Panc1 (cell line): ENCODE measurements around the gene SLCO3A1. TPM values are rescaled to one million over a fixed set of nuclear protein-coding genes. Genes with fewer than 3 reads are reported as not detected.

Experiments
- ATAC-seq: fragments of 200-7000 bp; cut with Tn5 transposase; 2 replicates; pipeline ENCODE4 v1.9.1; 2020; ENCODE audit warnings: mild to moderate bottlenecking, moderate library complexity
- BruUV-seq: library from RNA; stranded (reverse); fragments of 400-500 nt; replicated peaks from 2 replicates; lab custom pipeline; 2021; lab: Mats Ljungman, UMichigan
- CTCF ChIA-PET: fragments of 300-600 bp; sonication (Branson Sonifier 250); formaldehyde crosslinking; loops from one replicate; lab custom pipeline; 2022; ENCODE audit warnings: antibody characterized with exemption; lab: Charles Lee
- POLR2A ChIA-PET: fragments of 300-600 bp; sonication (Branson Sonifier 250); formaldehyde crosslinking; loops from one replicate; lab custom pipeline; 2022; ENCODE audit warnings: antibody characterized with exemption; lab: Charles Lee
- DNase-seq: peaks from one replicate; pipeline ENCODE4 v3.0.0-alpha.2; 2010; ENCODE audit warnings: low read depth, low spot score
- H3K27ac ChIP-seq: 2 replicates; pipeline ENCODE4 v1.5.1; 2011; ENCODE audit warnings: mild to moderate bottlenecking, low read length, inconsistent platforms
- H3K27me3 ChIP-seq: fragments of 200-500 bp; sonication (Bioruptor generic); 2 replicates; pipeline ENCODE4 v1.6.0; 2014; ENCODE audit warnings: low read length, inconsistent platforms; ENCODE audit not compliant: control insufficient read depth, insufficient read depth
- H3K36me3 ChIP-seq: fragments of 200-500 bp; sonication (Bioruptor generic); 2 replicates; pipeline ENCODE4 v1.5.1; 2014; ENCODE audit warnings: inconsistent platforms, mild to moderate bottlenecking, low read length, moderate library complexity; ENCODE audit not compliant: control insufficient read depth, insufficient read depth
- H3K4me1 ChIP-seq: 2 replicates; pipeline ENCODE4 v1.5.1; 2011; ENCODE audit warnings: inconsistent platforms, mild to moderate bottlenecking, low read length, moderate library complexity; ENCODE audit not compliant: control insufficient read depth, insufficient read depth
- H3K4me3 ChIP-seq, 2 experiments: 2 replicates each; pipeline ENCODE4 v1.5.1; 2011 to 2012; ENCODE audit warnings: low read depth in 2 of 2, low read length in 2 of 2, mild to moderate bottlenecking in 2 of 2, inconsistent platforms in 1 of 2, moderate library complexity in 1 of 2
- H3K9me3 ChIP-seq: fragments of 200-500 bp; sonication (Bioruptor generic); 2 replicates; pipeline ENCODE4 v1.5.1; 2014; ENCODE audit warnings: low read depth, mild to moderate bottlenecking, inconsistent platforms, low read length, moderate library complexity; ENCODE audit not compliant: control insufficient read depth, insufficient read depth
- POLR2AphosphoS5 ChIP-seq: IDR thresholded peaks from 2 replicates; pipeline ENCODE4 v1.6.1; 2012; ENCODE audit warnings: mild to moderate bottlenecking, low read depth, low read length, moderate library complexity
- SIN3A ChIP-seq: IDR thresholded peaks from 2 replicates; pipeline ENCODE4 v1.6.1; 2012; ENCODE audit warnings: low read depth, mild to moderate bottlenecking, low read length, moderate library complexity, borderline replicate concordance; ENCODE audit not compliant: insufficient read depth
- TCF7L2 ChIP-seq: IDR thresholded peaks from 2 replicates; pipeline ENCODE4 v1.6.1; 2011; ENCODE audit warnings: mild to moderate bottlenecking, low read depth, low read length, inconsistent platforms
- in situ Hi-C: cut with HindIII; loops from 2 replicates; pipeline ENCODE4 v1.10.0; 2016; ENCODE audit warnings: low sequenced_read_pairs, low pct_unique_long_range_greater_than_20kb
- intact Hi-C: fragments of 100-400 bp; cut with micrococcal nuclease; formaldehyde crosslinking; loops from one replicate; pipeline ENCODE4 v1.10.0; 2022; ENCODE audit not compliant: unreplicated experiment
- total RNA-seq: library from RNA; stranded (reverse); gene quantifications from one replicate; pipeline ENCODE4 v1.2.1, GENCODE V29; 2021; ENCODE audit not compliant: unreplicated experiment
- TF ChIP-seq, protein P1 (sequence below), 2 experiments: IDR thresholded peaks; 2 replicates each; pipeline ENCODE4 v1.6.1; 2011 to 2012; ENCODE audit warnings: low read depth in 2 of 2, control low read depth in 1 of 2, low read length in 1 of 2, mild to moderate bottlenecking in 1 of 2, moderate library complexity in 1 of 2; ENCODE audit not compliant: insufficient read depth in 1 of 2
- TF ChIP-seq, protein P2 (sequence below): fragments of 450-650 bp; IDR thresholded peaks from 2 replicates; pipeline ENCODE4 v1.5.1; 2017; ENCODE audit warnings: mild to moderate bottlenecking

The SLCO3A1 gene
- total RNA-seq, 1 experiment from 2014 or later, result 20.6 TPM

DNA sequence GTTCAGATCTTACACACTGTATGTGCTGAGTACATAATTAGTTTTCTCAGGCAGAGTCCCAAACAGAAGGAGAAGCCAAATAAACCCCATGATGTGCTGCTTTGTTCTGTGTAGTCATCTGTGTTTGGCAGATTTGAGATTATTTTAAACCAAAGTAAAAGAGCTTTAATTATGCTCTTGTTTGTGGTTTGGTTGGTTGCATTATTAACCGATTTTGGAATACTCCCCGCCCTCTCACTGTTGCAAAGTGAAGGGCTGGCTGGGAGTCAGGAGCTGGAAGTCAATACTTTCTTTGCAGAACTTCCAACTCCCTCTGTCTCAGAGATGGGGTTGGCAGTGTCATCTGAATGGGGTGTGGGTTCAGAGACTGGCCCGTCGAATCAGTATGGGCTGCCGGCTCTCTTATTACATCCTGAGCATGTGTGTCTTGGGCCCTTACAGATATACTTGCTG, 34.4 kb downstream of the SLCO3A1 start:
- POLR2A ChIA-PET, result interaction anchor here (0.6 kb wide), 1 partner anchor 53 kb away, joined by 3 read pairs; no protein-coding TSS in a partner anchor
- in situ Hi-C loops, result no loop called here
- Histone ChIP-seq H3K4me3 (no peak overlapping the region), H3K27ac (no peak overlapping the region), H3K9me3 (no peaks in the 10 kb centered on the region), H3K27me3 (no peaks in the 10 kb centered on the region), H3K4me1 (peaks cover 4% of the 10 kb centered on the region), H3K36me3 (no peaks in the 10 kb centered on the region)
- intact Hi-C loops, result no loop called here
- DNase-seq (no peak), ATAC-seq (no peak)
- no TSS peak for BruUV-seq
- CTCF ChIA-PET, result no interaction called here
- TF ChIP-seq, protein P1, sequence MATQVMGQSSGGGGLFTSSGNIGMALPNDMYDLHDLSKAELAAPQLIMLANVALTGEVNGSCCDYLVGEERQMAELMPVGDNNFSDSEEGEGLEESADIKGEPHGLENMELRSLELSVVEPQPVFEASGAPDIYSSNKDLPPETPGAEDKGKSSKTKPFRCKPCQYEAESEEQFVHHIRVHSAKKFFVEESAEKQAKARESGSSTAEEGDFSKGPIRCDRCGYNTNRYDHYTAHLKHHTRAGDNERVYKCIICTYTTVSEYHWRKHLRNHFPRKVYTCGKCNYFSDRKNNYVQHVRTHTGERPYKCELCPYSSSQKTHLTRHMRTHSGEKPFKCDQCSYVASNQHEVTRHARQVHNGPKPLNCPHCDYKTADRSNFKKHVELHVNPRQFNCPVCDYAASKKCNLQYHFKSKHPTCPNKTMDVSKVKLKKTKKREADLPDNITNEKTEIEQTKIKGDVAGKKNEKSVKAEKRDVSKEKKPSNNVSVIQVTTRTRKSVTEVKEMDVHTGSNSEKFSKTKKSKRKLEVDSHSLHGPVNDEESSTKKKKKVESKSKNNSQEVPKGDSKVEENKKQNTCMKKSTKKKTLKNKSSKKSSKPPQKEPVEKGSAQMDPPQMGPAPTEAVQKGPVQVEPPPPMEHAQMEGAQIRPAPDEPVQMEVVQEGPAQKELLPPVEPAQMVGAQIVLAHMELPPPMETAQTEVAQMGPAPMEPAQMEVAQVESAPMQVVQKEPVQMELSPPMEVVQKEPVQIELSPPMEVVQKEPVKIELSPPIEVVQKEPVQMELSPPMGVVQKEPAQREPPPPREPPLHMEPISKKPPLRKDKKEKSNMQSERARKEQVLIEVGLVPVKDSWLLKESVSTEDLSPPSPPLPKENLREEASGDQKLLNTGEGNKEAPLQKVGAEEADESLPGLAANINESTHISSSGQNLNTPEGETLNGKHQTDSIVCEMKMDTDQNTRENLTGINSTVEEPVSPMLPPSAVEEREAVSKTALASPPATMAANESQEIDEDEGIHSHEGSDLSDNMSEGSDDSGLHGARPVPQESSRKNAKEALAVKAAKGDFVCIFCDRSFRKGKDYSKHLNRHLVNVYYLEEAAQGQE (IDR thresholded peaks at IDR 0.05; ENCODE audit: insufficient read depth in 1 of 2, low read depth in 2 of 2, low read length in 1 of 2), result no peak
- TF ChIP-seq SIN3A (no peak), TCF7L2 (no peak), POLR2AphosphoS5 (no peak)
- TF ChIP-seq, protein P2, sequence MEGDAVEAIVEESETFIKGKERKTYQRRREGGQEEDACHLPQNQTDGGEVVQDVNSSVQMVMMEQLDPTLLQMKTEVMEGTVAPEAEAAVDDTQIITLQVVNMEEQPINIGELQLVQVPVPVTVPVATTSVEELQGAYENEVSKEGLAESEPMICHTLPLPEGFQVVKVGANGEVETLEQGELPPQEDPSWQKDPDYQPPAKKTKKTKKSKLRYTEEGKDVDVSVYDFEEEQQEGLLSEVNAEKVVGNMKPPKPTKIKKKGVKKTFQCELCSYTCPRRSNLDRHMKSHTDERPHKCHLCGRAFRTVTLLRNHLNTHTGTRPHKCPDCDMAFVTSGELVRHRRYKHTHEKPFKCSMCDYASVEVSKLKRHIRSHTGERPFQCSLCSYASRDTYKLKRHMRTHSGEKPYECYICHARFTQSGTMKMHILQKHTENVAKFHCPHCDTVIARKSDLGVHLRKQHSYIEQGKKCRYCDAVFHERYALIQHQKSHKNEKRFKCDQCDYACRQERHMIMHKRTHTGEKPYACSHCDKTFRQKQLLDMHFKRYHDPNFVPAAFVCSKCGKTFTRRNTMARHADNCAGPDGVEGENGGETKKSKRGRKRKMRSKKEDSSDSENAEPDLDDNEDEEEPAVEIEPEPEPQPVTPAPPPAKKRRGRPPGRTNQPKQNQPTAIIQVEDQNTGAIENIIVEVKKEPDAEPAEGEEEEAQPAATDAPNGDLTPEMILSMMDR, result no peak

DNA sequence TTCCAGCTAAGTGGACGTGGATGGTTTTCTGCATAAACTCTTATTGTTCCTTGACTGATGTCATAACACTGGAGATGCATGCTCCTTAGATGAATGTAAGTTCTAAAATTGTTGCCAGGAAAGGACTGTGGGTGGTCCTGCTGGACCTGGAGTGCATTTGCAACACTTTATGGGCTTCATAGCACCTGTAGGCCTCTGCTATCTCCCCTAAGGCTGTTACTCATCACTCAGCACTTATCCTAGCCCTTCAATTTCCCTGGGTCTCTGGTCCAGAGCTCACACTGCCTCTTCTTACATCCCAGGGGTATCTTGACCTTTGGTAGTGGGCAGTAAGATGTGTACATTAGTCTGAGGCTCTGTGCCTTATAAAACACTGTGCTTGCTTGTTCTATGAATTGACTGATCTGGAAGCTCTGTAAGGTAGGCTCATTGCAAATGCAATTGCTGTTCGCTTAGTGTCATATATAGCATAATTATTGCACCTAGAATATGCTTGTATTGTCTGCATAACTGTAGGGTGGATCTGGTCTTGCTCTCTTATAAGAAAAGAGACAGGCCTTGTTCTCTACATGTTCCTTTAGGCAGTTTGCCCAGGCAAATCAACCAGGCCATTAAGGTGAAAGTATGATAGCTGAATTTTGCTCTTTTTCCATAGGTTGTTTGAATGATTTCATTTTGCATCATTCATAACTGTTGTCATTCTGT, 35.8 kb downstream of the SLCO3A1 start:
- in situ Hi-C loops (no loop called here), intact Hi-C loops (no loop called here)
- no peaks in the 10 kb centered on the region for H3K27me3 ChIP-seq
- ATAC-seq (no peak), DNase-seq (no peak)
- H3K27ac ChIP-seq, result no peak overlapping the region
- POLR2A ChIA-PET, result interaction anchor here (0.7 kb wide), 1 partner anchor 382 kb away, joined by 3 read pairs; no protein-coding TSS in a partner anchor
- CTCF ChIA-PET, result no interaction called here
- H3K9me3 ChIP-seq, result peaks cover 3% of the 10 kb centered on the region; the same call in 1 of the 2 replicates
- BruUV-seq, result no TSS peak
- TF ChIP-seq TCF7L2 (no peak), SIN3A (no peak), POLR2AphosphoS5 (no peak)
- TF ChIP-seq, protein P1 (IDR thresholded peaks at IDR 0.05; ENCODE audit: insufficient read depth in 1 of 2, low read depth in 2 of 2, low read length in 1 of 2), result no peak
- TF ChIP-seq, protein P2, result no peak
- no peaks in the 10 kb centered on the region for H3K36me3 ChIP-seq
- no peak overlapping the region for H3K4me3 ChIP-seq
- H3K4me1 ChIP-seq, result peaks cover 4% of the 10 kb centered on the region
